ENCODE results near the gene WTIP.
"Not testable (repeated sequence)": the region's sequence is repeated elsewhere in the genome, so short reads cannot be mapped to it uniquely, and the experiment has no call there.

WTIP gene

GRCh38 chr19:34504273-34504808 is 22.8 kb downstream of the WTIP start:
- no peak for DNase-seq

GRCh38 chr19:34504809-34505291 is 23.3 kb downstream of the WTIP start:
- no peak for DNase-seq

- no peak for DNase-seq
These were observed 23.9 kb downstream of the WTIP start for GRCh38 chr19:34505321-34506025.

DNA sequence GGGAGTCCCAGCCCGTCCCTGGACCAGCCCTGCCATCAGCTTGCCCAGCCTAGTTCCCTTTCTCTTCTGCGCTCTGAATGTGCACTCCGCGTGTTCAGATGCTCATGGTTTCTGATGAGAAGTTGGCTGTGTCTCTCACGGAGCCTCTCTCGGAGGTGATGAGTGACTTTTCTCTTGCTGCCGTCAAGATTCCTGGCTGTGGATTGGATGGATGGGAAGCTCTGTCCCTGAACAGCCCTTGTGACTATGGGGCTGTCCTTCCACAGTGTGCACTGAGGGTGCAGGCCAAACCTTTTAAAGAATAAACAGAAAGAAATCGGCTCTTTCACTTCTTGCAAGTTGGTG is 24.4 kb downstream of the WTIP start:
- DNase-seq = no peak

DNA sequence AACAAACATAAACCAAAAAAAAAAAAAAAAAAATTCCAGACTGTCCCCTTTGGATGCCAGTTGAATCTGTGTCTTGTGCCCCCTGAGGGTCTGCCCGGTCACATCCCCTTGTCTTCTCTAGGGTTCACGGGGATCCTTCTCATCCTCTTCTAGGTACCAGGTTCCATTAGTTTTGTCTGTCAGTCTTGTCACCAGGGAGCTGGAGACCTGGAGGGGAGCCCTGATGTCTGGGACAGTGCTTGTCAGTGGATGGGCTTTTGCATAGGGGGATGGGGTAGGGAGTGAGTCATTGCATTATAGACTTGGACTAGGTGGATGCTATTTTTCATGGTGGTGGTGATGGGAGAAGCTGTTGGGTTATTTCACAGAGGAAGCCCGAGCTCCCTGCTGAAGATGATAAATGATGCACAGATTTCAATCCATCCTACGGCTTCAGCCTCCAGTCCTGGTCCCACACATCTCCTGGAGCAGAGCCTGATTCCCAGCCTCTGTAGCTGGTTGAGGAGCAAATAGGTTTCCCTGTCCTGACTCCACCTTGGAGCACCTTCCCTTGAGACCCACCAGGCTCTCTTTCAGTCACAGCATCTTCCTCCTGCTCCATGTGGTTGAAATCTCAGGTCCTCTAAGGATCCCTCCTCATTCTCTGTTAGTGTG is 26.0 kb downstream of the WTIP start:
- DNase-seq = no peak

- no peak for DNase-seq
These were observed 27.0 kb downstream of the WTIP start for GRCh38 chr19:34508540-34508939.

DNA sequence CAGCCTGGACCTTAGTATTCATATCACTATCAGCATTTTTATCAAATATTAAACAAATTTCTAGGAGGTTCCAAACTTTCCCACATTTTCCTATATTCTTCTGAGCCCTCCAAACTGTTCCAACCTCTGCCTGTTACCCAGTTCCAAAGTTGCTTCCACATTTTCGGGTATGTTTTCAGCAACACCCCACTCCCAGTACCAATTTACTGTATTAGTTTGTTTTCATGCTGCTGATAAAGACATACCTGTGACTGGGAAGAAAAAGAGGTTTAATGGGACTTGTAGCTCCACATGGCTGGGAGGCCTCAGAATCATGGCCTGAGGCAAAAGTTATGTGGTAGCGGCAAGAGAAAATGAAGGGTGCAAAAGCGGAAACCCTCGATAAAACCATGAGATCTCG is 29.3 kb downstream of the WTIP start:
- DNase-seq = not testable (repeated sequence)

- no peak for DNase-seq
These were observed 30.8 kb downstream of the WTIP start for GRCh38 chr19:34512254-34512822.

DNA sequence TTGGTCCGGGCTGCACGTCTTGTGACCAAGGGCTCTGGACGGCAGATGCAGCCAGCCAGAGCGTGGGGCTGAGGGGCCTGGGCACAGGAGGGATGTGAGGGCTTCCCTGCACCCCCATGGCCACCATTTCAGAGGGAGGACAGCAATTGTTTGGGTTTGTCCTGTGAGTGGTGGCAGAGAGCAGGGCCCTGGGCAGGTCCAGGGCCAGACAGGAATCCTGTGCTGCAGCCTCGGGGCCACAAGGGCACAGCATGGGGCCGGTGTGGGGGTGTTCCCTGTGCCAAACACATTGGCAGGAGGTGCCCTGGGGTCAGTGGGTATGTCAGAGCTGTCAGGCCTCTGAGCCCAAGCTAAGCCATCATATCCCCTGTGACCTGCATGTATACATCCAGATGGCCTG is 32.2 kb downstream of the WTIP start:
- no peak for DNase-seq

- DNase-seq = no peak
These were observed 38.0 kb downstream of the WTIP start for GRCh38 chr19:34519602-34520001.

GRCh38 chr19:34523408-34523807 is 41.9 kb downstream of the WTIP start:
- DNase-seq = no peak

DNA sequence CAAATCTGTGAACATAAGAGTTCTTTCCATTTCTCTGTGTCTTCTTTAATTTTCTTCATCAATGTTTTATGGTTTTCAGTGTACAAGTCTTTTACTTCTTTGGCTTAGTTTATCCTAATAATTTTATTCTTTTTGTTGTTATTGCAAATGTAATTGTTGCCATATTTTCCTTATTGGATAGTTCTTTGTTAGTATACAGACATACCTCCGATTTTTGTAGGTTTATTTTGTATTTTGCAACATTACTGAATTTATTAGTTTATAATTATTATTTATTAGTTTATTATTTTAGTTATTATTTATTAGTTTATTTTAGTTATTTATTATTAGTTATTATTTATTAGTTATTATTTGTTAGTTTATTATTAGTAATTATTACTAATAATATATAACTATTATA is 43.4 kb downstream of the WTIP start:
- no peak for DNase-seq

GRCh38 chr19:34534206-34534605 is 52.6 kb downstream of the WTIP start:
- DNase-seq = no peak

DNA sequence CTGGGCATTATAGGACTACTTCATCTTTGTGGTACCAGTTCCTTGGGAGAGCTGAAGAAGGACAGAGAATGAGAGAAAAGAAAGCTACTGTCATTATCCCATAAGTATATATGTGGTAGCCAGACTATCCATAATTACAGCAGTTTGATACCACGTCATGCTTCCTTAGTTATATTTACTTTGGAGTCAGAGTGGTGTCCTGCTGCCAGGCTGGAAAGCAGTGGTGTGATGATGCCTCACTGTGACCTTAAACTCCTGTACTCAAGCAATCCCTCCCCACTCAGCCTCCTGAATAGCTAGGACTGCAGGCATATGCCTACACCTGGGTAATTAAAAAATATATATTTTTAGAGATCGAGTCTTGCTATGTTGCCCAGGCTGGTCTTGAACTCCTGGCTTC is 57.8 kb downstream of the WTIP start:
- no peak for DNase-seq

DNA sequence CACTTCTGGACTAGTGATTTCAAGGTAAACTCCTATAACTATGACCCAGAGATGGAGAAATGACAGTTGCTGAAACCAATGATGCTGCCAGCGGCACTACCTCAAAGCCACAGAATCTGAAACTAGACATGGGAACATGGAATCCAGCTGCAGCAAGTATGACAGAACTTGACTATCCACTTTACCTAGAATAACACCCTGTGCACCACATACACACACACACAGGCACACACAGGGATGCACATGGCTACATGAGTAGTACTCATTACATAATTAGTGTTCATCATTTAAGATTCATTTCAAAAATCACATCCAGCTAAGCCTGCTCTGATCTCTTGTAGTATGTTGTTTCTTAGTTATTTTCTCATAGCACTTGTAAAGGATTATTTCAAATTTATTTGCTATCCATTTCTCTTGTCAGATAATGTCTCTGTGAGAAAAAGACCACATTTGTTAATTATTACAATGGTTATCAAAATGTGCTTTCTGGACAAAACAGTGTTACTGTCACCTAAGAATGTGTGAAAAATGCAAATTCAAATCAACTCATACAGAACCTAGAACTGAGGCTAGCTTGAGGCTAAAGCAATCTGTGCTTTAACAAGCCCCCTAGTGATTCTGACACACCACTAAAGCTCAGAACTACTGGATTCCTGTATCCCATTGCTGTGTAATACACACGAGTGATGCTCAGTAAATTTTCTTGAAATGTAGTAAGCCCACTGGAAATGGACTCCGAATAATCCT is 59.4 kb downstream of the WTIP start:
- no peak for DNase-seq

DNA sequence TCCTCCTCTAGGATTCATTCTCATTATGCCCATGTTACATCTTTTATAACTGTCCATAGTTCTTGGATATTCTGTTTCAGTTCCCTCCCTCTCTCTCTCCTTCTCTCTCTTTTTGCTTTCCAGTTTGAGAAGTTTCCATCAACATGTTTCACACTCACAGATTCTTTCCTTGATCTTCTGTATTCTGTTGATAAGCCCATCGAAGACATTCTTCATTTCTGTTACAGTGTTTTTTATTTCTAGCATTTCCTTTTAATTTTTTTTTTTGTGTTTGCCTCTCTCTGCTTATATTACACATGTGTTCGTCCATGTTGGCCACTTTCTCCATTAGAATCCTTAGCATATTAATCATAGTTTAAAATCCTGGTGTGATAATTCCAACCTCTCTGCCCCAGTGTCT is 68.3 kb downstream of the WTIP start:
- no peak for DNase-seq

- DNase-seq = no peak
These were observed 73.9 kb downstream of the WTIP start for GRCh38 chr19:34555447-34555846.

GRCh38 chr19:34556488-34556887 is 74.9 kb downstream of the WTIP start:
- peak; percentile 3 for DNase-seq

GRCh38 chr19:34559045-34559444 is 77.5 kb downstream of the WTIP start:
- DNase-seq = no peak

DNA sequence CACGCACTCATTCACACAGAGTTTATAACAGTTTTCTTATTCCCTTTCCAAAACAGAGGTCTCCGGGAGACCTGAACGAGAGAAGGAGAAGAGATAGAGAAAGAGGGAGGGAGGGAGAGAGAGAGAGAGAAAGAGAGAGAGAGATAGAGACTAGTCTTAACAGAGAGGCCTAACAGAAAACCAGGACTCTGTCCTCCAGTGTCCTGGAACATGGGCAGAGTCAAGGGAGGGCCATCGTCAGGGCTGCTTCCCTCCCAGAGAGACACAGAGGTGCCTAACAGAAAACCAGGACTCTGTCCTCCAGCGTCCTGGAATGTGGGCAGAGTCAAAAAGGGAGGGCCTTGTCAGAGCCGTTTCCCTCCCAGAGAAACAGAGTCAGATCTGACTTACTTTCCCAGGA is 78.7 kb downstream of the WTIP start:
- DNase-seq = no peak
